ENCODE data around the gene CDRT15.
A peak's percentile ranks its signal among the peaks of the same experiment; 100 is the strongest.

Gene CDRT15

GRCh38 chr17:14203388-14203787, 33.3 kb downstream of the CDRT15 start:
- H3K4me3 ChIP-seq (ENCODE audit: control insufficient read depth, low read depth, low read length), result no peak overlapping the region
- DNase-seq (ENCODE audit: low read depth), result no peak
- TF ChIP-seq CTCF (conservative IDR thresholded peaks at IDR 0.05; ENCODE audit: control insufficient read depth, insufficient read depth, low read depth, low read length), result peak; percentile 26

- no peak for DNase-seq (ENCODE audit: low read depth)
- TF ChIP-seq CTCF (conservative IDR thresholded peaks at IDR 0.05; ENCODE audit: control insufficient read depth, insufficient read depth, low read depth, low read length), result no peak
- no peak overlapping the region for H3K4me3 ChIP-seq (ENCODE audit: control insufficient read depth, low read depth, low read length)
These were observed 34.1 kb downstream of the CDRT15 start for GRCh38 chr17:14202388-14203166.

- no peak for TF ChIP-seq CTCF (conservative IDR thresholded peaks at IDR 0.05; ENCODE audit: control insufficient read depth, insufficient read depth, low read depth, low read length)
- DNase-seq (ENCODE audit: low read depth), result no peak
- H3K4me3 ChIP-seq (ENCODE audit: control insufficient read depth, low read depth, low read length), result no peak overlapping the region
These were observed 34.7 kb downstream of the CDRT15 start for GRCh38 chr17:14201988-14202380.

GRCh38 chr17:14201021-14201987, 35.4 kb downstream of the CDRT15 start:
- TF ChIP-seq CTCF (conservative IDR thresholded peaks at IDR 0.05; ENCODE audit: control insufficient read depth, insufficient read depth, low read depth, low read length), result no peak
- DNase-seq (ENCODE audit: low read depth), result peak; percentile 14
- no peak overlapping the region for H3K4me3 ChIP-seq (ENCODE audit: control insufficient read depth, low read depth, low read length)

- H3K4me3 ChIP-seq (ENCODE audit: control insufficient read depth, low read depth, low read length), result no peak overlapping the region
- DNase-seq (ENCODE audit: low read depth), result no peak
- no peak for TF ChIP-seq CTCF (conservative IDR thresholded peaks at IDR 0.05; ENCODE audit: control insufficient read depth, insufficient read depth, low read depth, low read length)
These were observed 36.3 kb downstream of the CDRT15 start for GRCh38 chr17:14200354-14200753.

- DNase-seq (ENCODE audit: low read depth), result no peak
- no peak for TF ChIP-seq CTCF (conservative IDR thresholded peaks at IDR 0.05; ENCODE audit: control insufficient read depth, insufficient read depth, low read depth, low read length)
- no peak overlapping the region for H3K4me3 ChIP-seq (ENCODE audit: control insufficient read depth, low read depth, low read length)
These were observed 37.1 kb downstream of the CDRT15 start for GRCh38 chr17:14199601-14200000.

Measured in fibroblast of mammary gland (primary cell).